ENCODE results near the gene DGLUCY. TPM values are rescaled to one million over a fixed set of nuclear protein-coding genes. Genes with fewer than 3 reads are reported as not detected.

Gene DGLUCY
- total and polyA plus RNA-seq, 2 of the 13 experiments (the other 11 are each of a cell fraction or from before 2014, with no cell fraction given): 14.8 to 36.3 TPM

DNA sequence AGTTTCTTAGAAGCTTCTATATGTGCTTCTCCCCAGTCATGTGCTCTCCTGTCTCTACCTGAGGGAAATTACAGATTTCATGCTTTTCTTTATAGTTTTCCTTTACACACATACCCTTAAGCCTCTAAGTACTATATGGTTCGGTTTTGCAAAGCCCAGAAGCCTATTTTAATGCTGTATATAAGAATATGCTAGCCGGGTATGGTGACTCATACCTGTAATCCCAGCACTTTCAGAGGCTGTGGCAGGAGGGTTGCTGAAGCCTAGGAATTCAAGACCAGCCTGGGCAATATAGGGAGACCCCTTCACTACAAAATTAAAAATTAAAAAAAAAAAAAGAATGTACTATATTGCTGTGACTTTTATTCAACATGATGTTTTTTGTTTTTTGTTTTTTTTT lies 15.4 kb downstream of the DGLUCY start:
- no peaks in the 10 kb centered on the region for H3K9me3 ChIP-seq (ENCODE audit: low read length)
- no peak overlapping the region for H3K27ac ChIP-seq (ENCODE audit: extremely low read length, insufficient read depth, low read length)
- ATAC-seq (no peak), FAIRE-seq (no peak), DNase-seq (ENCODE audit: low spot score) (no peak)
- H3K4me1 ChIP-seq (ENCODE audit: insufficient read depth, low read length): peaks cover 20% of the 10 kb centered on the region
- peaks cover 2 to 16% of the 10 kb centered on the region in 2 experiments; a peak in 3 of 5 replicates for H3K36me3 ChIP-seq (replicated peaks in 1 of 2; ENCODE audit: control insufficient read depth in 1 of 2, insufficient read depth in 2 of 2, low read length in 2 of 2)
- H2AFZ ChIP-seq (ENCODE audit: low read length): no peak overlapping the region
- H3K4me2 ChIP-seq (ENCODE audit: low read depth, low read length): no peak overlapping the region
- ChIA-PET POLR2A (no interaction called here), CTCF (ENCODE audit: low intra/inter-chr PET ratio, low total read pairs) (no interaction called here)
- no peaks in the 10 kb centered on the region for H3K27me3 ChIP-seq (ENCODE audit: control insufficient read depth in 1 of 2, insufficient read depth in 2 of 2, low read length in 2 of 2)
- in situ Hi-C loops (cut with HindIII; ENCODE audit: extremely low pct_ligation_motif_present, low pct_unique_long_range_greater_than_20kb): no loop called here
- H4K20me1 ChIP-seq (ENCODE audit: insufficient read depth, low read length): no peaks in the 10 kb centered on the region
- H3K4me3 ChIP-seq (replicated peaks in 1 of 3; ENCODE audit: insufficient read depth in 1 of 3, low read depth in 2 of 3, low read length in 3 of 3): no peak overlapping the region
- no peak overlapping the region for H3K9ac ChIP-seq (ENCODE audit: insufficient read depth, low read depth, low read length)
- 91% methylated on average over 2 of the region's 2 CpGs for WGBS (ENCODE audit: low lambda C conversion rate)
- intact Hi-C loops (cut with micrococcal nuclease; ENCODE audit: unreplicated experiment): no loop called here
- no peaks in the 10 kb centered on the region for H3K79me2 ChIP-seq (ENCODE audit: insufficient read depth, low read length)
- BruUV-seq (replicated peaks): no TSS peak
- no peak for TF ChIP-seq RFXAP (CRISPR knock-in tag; IDR thresholded peaks at IDR 0.05; ENCODE audit: borderline replicate concordance)

- no peaks in the 10 kb centered on the region for H3K9me3 ChIP-seq (ENCODE audit: low read length)
- BruUV-seq (replicated peaks): no TSS peak
- no peak overlapping the region for H2AFZ ChIP-seq (ENCODE audit: low read length)
- ChIA-PET CTCF (ENCODE audit: low intra/inter-chr PET ratio, low total read pairs) (no interaction called here), POLR2A (no interaction called here)
- TF ChIP-seq MED8 (CRISPR knock-in tag; IDR thresholded peaks at IDR 0.05; ENCODE audit: insufficient replicate concordance) (no peak), RNF2 (conservative IDR thresholded peaks at IDR 0.05; ENCODE audit: low read depth) (no peak), MTF2 (CRISPR knock-in tag; IDR thresholded peaks at IDR 0.05; ENCODE audit: borderline replicate concordance) (no peak), KDM3A (CRISPR knock-in tag; IDR thresholded peaks at IDR 0.05; ENCODE audit: low read depth) (no peak), ZNF83 (CRISPR knock-in tag; IDR thresholded peaks at IDR 0.05; ENCODE audit: borderline replicate concordance) (no peak)
- TF ChIP-seq, protein P1, sequence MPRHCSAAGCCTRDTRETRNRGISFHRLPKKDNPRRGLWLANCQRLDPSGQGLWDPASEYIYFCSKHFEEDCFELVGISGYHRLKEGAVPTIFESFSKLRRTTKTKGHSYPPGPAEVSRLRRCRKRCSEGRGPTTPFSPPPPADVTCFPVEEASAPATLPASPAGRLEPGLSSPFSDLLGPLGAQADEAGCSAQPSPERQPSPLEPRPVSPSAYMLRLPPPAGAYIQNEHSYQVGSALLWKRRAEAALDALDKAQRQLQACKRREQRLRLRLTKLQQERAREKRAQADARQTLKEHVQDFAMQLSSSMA (CRISPR knock-in tag; IDR thresholded peaks at IDR 0.05): no peak
- no peaks in the 10 kb centered on the region for H3K79me2 ChIP-seq (ENCODE audit: insufficient read depth, low read length)
- H3K9ac ChIP-seq (ENCODE audit: insufficient read depth, low read depth, low read length): no peak overlapping the region
- H3K36me3 ChIP-seq (replicated peaks in 1 of 2; ENCODE audit: control insufficient read depth in 1 of 2, insufficient read depth in 2 of 2, low read length in 2 of 2): peaks cover 0 to 8% of the 10 kb centered on the region in 2 experiments; a peak in 2 of 5 replicates
- DNase-seq (ENCODE audit: low spot score) (no peak), FAIRE-seq (no peak), ATAC-seq (no peak)
- intact Hi-C loops (cut with micrococcal nuclease; ENCODE audit: unreplicated experiment) (no loop called here), in situ Hi-C loops (cut with HindIII; ENCODE audit: extremely low pct_ligation_motif_present, low pct_unique_long_range_greater_than_20kb) (no loop called here)
- no peak overlapping the region for H3K4me3 ChIP-seq (replicated peaks in 1 of 3; ENCODE audit: insufficient read depth in 1 of 3, low read depth in 2 of 3, low read length in 3 of 3)
- peaks cover 17% of the 10 kb centered on the region for H3K4me1 ChIP-seq (ENCODE audit: insufficient read depth, low read length)
- 98% methylated on average over 7 of the region's 7 CpGs for WGBS (ENCODE audit: low lambda C conversion rate)
- H3K27ac ChIP-seq (ENCODE audit: extremely low read length, insufficient read depth, low read length): no peak overlapping the region
- no peaks in the 10 kb centered on the region for H3K27me3 ChIP-seq (ENCODE audit: control insufficient read depth in 1 of 2, insufficient read depth in 2 of 2, low read length in 2 of 2)
- no peak overlapping the region for H3K4me2 ChIP-seq (ENCODE audit: low read depth, low read length)
- H4K20me1 ChIP-seq (ENCODE audit: insufficient read depth, low read length): no peaks in the 10 kb centered on the region
Measured at GRCh38 chr14:91135039-91135438, 21.2 kb downstream of the DGLUCY start.

Data from HepG2 (cell line).